ENCODE measurements around the gene PMVK. TPM values are rescaled to one million over a fixed set of nuclear protein-coding genes. Genes with fewer than 3 reads are reported as not detected.

PMVK gene
- total RNA-seq, 1 donor from 2014 or later: 29.5 TPM

GRCh38 chr1:154878371-154879037 is 58.0 kb downstream of the PMVK start:
- no peak overlapping the region for H3K4me3 Mint-ChIP-seq (ENCODE audit: unreplicated experiment)
- peak; percentile 92 for TF ChIP-seq CTCF (IDR thresholded peaks at IDR 0.05)
- peak; percentile 92 for DNase-seq (ENCODE audit: extremely low spot score, unreplicated experiment)
- peaks cover 6% of the 10 kb centered on the region for H3K27me3 Mint-ChIP-seq (ENCODE audit: unreplicated experiment)
- H3K27ac Mint-ChIP-seq (ENCODE audit: unreplicated experiment): no peak overlapping the region
- no peaks in the 10 kb centered on the region for H3K4me1 Mint-ChIP-seq (ENCODE audit: unreplicated experiment)
- no peaks in the 10 kb centered on the region for H3K9me3 Mint-ChIP-seq (ENCODE audit: unreplicated experiment)
- H3K36me3 Mint-ChIP-seq (ENCODE audit: unreplicated experiment): no peaks in the 10 kb centered on the region

GRCh38 chr1:154877370-154877974 is 59.0 kb downstream of the PMVK start:
- TF ChIP-seq CTCF (IDR thresholded peaks at IDR 0.05): no peak
- H3K27me3 Mint-ChIP-seq (ENCODE audit: unreplicated experiment): peaks cover 6% of the 10 kb centered on the region

GRCh38 chr1:154876842-154877369 is 59.6 kb downstream of the PMVK start:
- no peaks in the 10 kb centered on the region for H3K4me1 Mint-ChIP-seq (ENCODE audit: unreplicated experiment)
- no peaks in the 10 kb centered on the region for H3K9me3 Mint-ChIP-seq (ENCODE audit: unreplicated experiment)
- no peak overlapping the region for H3K4me3 Mint-ChIP-seq (ENCODE audit: unreplicated experiment)
- H3K36me3 Mint-ChIP-seq (ENCODE audit: unreplicated experiment): no peaks in the 10 kb centered on the region
- DNase-seq (ENCODE audit: extremely low spot score, unreplicated experiment): no peak
- no peak for TF ChIP-seq CTCF (IDR thresholded peaks at IDR 0.05)
- H3K27me3 Mint-ChIP-seq (ENCODE audit: unreplicated experiment): peaks cover 6% of the 10 kb centered on the region
- no peak overlapping the region for H3K27ac Mint-ChIP-seq (ENCODE audit: unreplicated experiment)

More at GRCh38 chr1:154877370-154877974, 59.0 kb downstream of the PMVK start:
- Mint-ChIP-seq H3K9me3 (ENCODE audit: unreplicated experiment) (no peaks in the 10 kb centered on the region), H3K27ac (ENCODE audit: unreplicated experiment) (no peak overlapping the region), H3K36me3 (ENCODE audit: unreplicated experiment) (no peaks in the 10 kb centered on the region), H3K4me3 (ENCODE audit: unreplicated experiment) (no peak overlapping the region), H3K4me1 (ENCODE audit: unreplicated experiment) (no peaks in the 10 kb centered on the region)
- DNase-seq (ENCODE audit: extremely low spot score, unreplicated experiment): no peak

Small RNA genes within 50 kb of the gene (microRNA-seq; reads per million reads assigned to microRNA genes)
- gene MIR4258 (ENCODE audit: unreplicated experiment): not detected

Other genes with a start within 250 kb of the PMVK start
- gene KCNN3, start 66.4 kb downstream of the PMVK start, total RNA-seq: 0.16 and 0.29 TPM in 2 replicates
- 90.1 and 92.6 TPM in 2 replicates for gene PBXIP1, start 19.4 kb upstream of the PMVK start, total RNA-seq
- gene PYGO2, start 25.1 kb upstream of the PMVK start, total RNA-seq: 29.2 and 30.4 TPM in 2 replicates
- gene SHC1, start 34.0 kb upstream of the PMVK start, total RNA-seq: 219 and 239 TPM in 2 replicates
- gene CKS1B, start 38.0 kb upstream of the PMVK start, total RNA-seq: 38.5 and 39.6 TPM in 2 replicates
- 30.2 and 31.2 TPM in 2 replicates for gene FLAD1, start 46.6 kb upstream of the PMVK start, total RNA-seq
- gene LENEP, start 56.9 kb upstream of the PMVK start, total RNA-seq: not detected in 2 replicates
- gene ZBTB7B, start 66.1 kb upstream of the PMVK start, total RNA-seq: 34.4 and 37.8 TPM in 2 replicates
- 0.75 and 1.0 TPM in 2 replicates for gene DCST2, start 97.1 kb upstream of the PMVK start, total RNA-seq
- not detected in 2 replicates for gene DCST1, start 97.1 kb upstream of the PMVK start, total RNA-seq
- gene ADAM15, start 114.6 kb upstream of the PMVK start, total RNA-seq: 88.4 and 89.4 TPM in 2 replicates
- 10.1 and 12.4 TPM in 2 replicates for gene EFNA4, start 127.0 kb upstream of the PMVK start, total RNA-seq
- 2.1 and 2.9 TPM in 2 replicates for gene EFNA3, start 142.1 kb upstream of the PMVK start, total RNA-seq
- gene EFNA1, start 191.2 kb upstream of the PMVK start, total RNA-seq: 29.3 and 31.3 TPM in 2 replicates
- 26.5 and 26.6 TPM in 2 replicates for gene SLC50A1, start 199.1 kb upstream of the PMVK start, total RNA-seq
- gene DPM3, start 203.8 kb upstream of the PMVK start, total RNA-seq: 61.3 and 64.4 TPM in 2 replicates
- 190 and 201 TPM in 2 replicates for gene KRTCAP2, start 236.6 kb upstream of the PMVK start, total RNA-seq
- 6.1 and 7.7 TPM in 2 replicates for gene TRIM46, start 237.1 kb upstream of the PMVK start, total RNA-seq